ENCODE results near the gene CSAD.

GRCh38 chr12:53230108-53230845, 49.6 kb upstream of the CSAD start:
- no peak for TF ChIP-seq CTCF (IDR thresholded peaks at IDR 0.05)
- peak in 1 of 2 donors; percentile 27 for TF ChIP-seq POLR2AphosphoS5 (IDR thresholded peaks at IDR 0.05; ENCODE audit: insufficient read depth in 1 of 2, low read depth in 1 of 2)
